Hair follicle dermal papilla cell (primary cell): Measurements from ENCODE around the gene SH3GL1. TPM values are rescaled to one million over a fixed set of nuclear protein-coding genes. Genes with fewer than 3 reads are reported as not detected.

Experiments used
- small RNA-seq: library from RNA; depleted of rRNA; stranded (forward); fragments of <200 nt; gene quantifications from one replicate; pipeline ENCODE3, GENCODE V24; 2012
- total RNA-seq: library from RNA; depleted of rRNA; stranded (reverse); fragments of >200 nt; gene quantifications from 2 replicates; pipeline ENCODE4 v1.2.3, GENCODE V29; 2012

SH3GL1 gene
- 104 and 122 TPM in 2 replicates for total RNA-seq

GRCh38 chr19:4400135-4400936 is at the start of gene SH3GL1:
SH3GL1 (minus strand) TSS chr19:4400547; CDS start chr19:4400368, 179 bp downstream.

GRCh38 chr19:4402171-4403004 is 2.0 kb upstream of the SH3GL1 start, which contains the start of gene CHAF1A:
CHAF1A (plus strand) TSS chr19:4402640; CDS start chr19:4402763, 123 bp downstream.

GRCh38 chr19:4343370-4344307 is 56.7 kb downstream of the SH3GL1 start, which contains the start of gene MPND:
MPND (plus strand) TSS chr19:4343562; CDS start chr19:4343594, 32 bp downstream.

GRCh38 chr19:4338441-4339355 is 61.6 kb downstream of the SH3GL1 start, which contains the start of gene STAP2:
STAP2 (minus strand) TSS chr19:4338827; CDS start chr19:4338753, 74 bp downstream.

Small RNA genes lying within 50 kb of the gene (small RNA-seq; reads per million reads assigned to genes)
- not detected for gene MIR4746

Other genes starting within 250 kb of the SH3GL1 start
- not detected in 2 replicates for gene CREB3L3, start 246.9 kb downstream of the SH3GL1 start, total RNA-seq
- 11.4 and 14.9 TPM in 2 replicates for gene SIRT6, start 218.0 kb downstream of the SH3GL1 start, total RNA-seq
- gene ANKRD24, start 217.9 kb downstream of the SH3GL1 start, total RNA-seq = 0.49 and 0.61 TPM in 2 replicates
- gene EBI3, start 171.0 kb downstream of the SH3GL1 start, total RNA-seq = not detected in 2 replicates
- gene YJU2, start 153.5 kb downstream of the SH3GL1 start, total RNA-seq = 16.6 and 19.6 TPM in 2 replicates
- not detected in 2 replicates for gene SHD, start 121.3 kb downstream of the SH3GL1 start, total RNA-seq
- 0.36 TPM in 1 of 2 replicates, not detected in the other for gene TMIGD2, start 98.2 kb downstream of the SH3GL1 start, total RNA-seq
- gene FSD1, start 95.9 kb downstream of the SH3GL1 start, total RNA-seq = 5.7 and 7.8 TPM in 2 replicates
- gene STAP2, start 61.7 kb downstream of the SH3GL1 start, total RNA-seq = 3.1 and 4.9 TPM in 2 replicates
- gene MPND, start 57.0 kb downstream of the SH3GL1 start, total RNA-seq = 5.3 and 5.4 TPM in 2 replicates
- gene CHAF1A, start 2.1 kb upstream of the SH3GL1 start, total RNA-seq = 5.2 and 6.4 TPM in 2 replicates
- gene UBXN6, start 57.2 kb upstream of the SH3GL1 start, total RNA-seq = 101 and 116 TPM in 2 replicates
- gene HDGFL2, start 71.8 kb upstream of the SH3GL1 start, total RNA-seq = 58.1 and 65.7 TPM in 2 replicates
- under 0.01 and 0.16 TPM in 2 replicates for gene PLIN4, start 117.9 kb upstream of the SH3GL1 start, total RNA-seq
- gene PLIN5, start 134.7 kb upstream of the SH3GL1 start, total RNA-seq = not detected in 2 replicates
- not detected in 2 replicates for gene LRG1, start 139.5 kb upstream of the SH3GL1 start, total RNA-seq
- gene SEMA6B, start 159.1 kb upstream of the SH3GL1 start, total RNA-seq = 0.12 and 0.49 TPM in 2 replicates
- gene TNFAIP8L1, start 239.0 kb upstream of the SH3GL1 start, total RNA-seq = 1.9 and 2.1 TPM in 2 replicates